IPS-18c (cell line): Measurements from ENCODE around the gene TMEM150C.

Source experiments
- H3K4me3 ChIP-seq: 2 replicates; pipeline ENCODE4 v1.7.0; 2013; ENCODE audit warnings: low read depth, mild to moderate bottlenecking, low read length, moderate library complexity; ENCODE audit not compliant: insufficient read depth
- H3K9me3 ChIP-seq: one replicate; pipeline ENCODE4 v1.6.1; 2013; ENCODE audit warnings: mild to moderate bottlenecking, low read length, moderate library complexity; ENCODE audit not compliant: control insufficient read depth, insufficient read depth

TMEM150C gene

GRCh38 chr4:82561786-82562563, at the start of gene TMEM150C:
TSS of gene TMEM150C (minus strand) at chr4:82561988. CDS start at chr4:82504657, 57,331 bp downstream.
- no peaks in the 10 kb centered on the region for H3K9me3 ChIP-seq
- peak within 1 kb of the TSS; percentile 58 for H3K4me3 ChIP-seq

DNA sequence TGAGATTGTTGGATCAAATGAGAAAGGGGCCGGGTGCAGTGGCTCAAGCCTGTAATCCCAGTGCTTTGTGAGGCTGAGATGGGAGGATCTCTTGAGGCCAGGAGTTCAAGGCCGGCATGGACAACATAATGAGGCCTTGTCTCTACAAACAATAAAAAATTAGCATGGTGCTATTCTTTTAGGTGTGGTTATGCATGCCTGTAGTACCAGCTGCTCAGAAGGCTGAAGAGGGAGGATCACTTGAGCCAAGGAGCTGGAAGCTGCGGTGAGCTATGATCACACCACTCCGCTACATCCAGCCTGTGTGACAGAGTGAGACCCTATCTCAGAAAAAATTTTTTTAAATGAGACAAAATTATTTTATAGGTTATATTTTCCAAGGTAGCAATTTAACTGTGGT, 49.7 kb upstream of the TMEM150C start:
- Histone ChIP-seq H3K9me3 (no peaks in the 10 kb centered on the region), H3K4me3 (no peak overlapping the region)

DNA sequence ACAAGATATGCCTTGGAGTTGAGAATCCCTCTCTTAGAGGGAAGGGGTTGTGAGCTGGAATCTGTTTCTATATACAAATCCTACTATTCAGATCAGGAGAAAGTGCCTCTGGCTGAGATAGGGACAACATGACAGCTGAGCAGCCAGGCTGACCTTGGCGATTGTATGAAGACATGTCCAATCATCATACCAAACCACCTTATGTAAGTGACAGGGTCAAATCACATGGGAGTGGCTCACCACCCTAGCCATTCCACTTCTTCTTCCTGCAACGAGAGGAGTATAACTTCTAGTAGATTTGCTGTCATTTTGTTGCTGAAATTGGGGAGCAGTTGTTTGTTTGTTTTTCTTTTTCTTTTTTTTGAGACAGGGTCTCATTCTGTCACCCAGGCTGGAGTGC, 48.3 kb upstream of the TMEM150C start:
- no peaks in the 10 kb centered on the region for H3K9me3 ChIP-seq
- H3K4me3 ChIP-seq, result no peak overlapping the region

DNA sequence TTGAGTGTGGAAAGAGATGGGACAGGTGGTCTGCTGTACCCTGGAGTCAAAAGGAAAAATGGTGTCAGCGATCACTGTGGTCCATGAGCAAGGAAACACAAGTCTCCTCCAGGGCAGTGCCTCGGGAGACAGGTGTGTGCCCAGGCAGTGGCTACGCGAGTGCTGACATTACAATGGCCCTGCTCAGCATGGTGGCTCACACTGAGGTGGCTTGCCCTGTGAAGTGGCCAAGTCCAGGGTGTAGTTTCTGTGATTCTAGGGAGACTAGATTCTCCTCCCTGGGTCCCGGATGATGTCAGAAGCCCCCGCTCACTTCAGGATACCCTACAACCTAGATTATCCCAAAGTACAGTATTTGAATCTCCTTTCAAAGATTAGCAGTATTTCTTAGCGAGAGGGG, 44.8 kb upstream of the TMEM150C start:
- Histone ChIP-seq H3K4me3 (no peak overlapping the region), H3K9me3 (no peaks in the 10 kb centered on the region)

GRCh38 chr4:82604522-82604921, 42.7 kb upstream of the TMEM150C start:
- no peak overlapping the region for H3K4me3 ChIP-seq
- H3K9me3 ChIP-seq, result no peaks in the 10 kb centered on the region

DNA sequence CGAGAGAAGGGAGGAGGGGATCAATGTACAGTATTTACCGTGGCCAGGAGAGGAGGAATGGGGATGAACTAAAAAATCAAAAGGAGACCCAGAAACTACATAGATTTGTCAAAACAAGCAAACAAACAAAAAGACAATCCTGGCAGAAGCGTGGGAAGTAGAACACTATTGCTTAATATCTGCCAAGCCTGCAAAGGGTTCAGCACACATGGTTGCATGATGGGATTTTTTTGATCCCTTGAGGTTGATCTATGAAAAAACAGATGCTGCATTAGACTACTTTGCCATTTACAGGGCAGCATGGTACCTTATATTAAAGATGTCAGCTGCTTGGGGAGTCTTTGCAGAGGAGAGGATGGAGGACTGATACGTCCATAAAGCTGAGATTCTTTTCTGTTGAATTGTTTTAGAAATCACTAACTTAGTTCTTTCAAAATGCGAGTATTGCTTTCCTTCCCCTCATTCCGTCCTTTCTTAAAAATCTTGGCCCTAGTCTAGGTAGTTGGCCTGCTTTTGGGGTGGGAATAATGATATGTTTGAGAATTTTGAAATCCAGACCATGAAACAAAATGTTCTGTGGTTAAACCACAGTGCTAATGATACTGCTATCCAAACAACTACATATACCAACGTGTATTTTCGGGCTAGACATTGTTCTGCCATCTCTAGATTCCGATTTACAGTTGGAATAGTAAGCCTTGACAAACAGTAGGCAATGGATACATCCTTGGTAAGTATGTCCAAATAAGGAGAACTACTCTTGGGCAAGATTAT, 39.6 kb upstream of the TMEM150C start:
- Histone ChIP-seq H3K9me3 (no peaks in the 10 kb centered on the region), H3K4me3 (no peak overlapping the region)

- Histone ChIP-seq H3K4me3 (no peak overlapping the region), H3K9me3 (no peaks in the 10 kb centered on the region)
These were observed 37.5 kb upstream of the TMEM150C start for GRCh38 chr4:82599336-82599735.

GRCh38 chr4:82594456-82594855, 32.7 kb upstream of the TMEM150C start:
- H3K4me3 ChIP-seq, result no peak overlapping the region
- H3K9me3 ChIP-seq, result no peaks in the 10 kb centered on the region

- Histone ChIP-seq H3K9me3 (no peaks in the 10 kb centered on the region), H3K4me3 (no peak overlapping the region)
These were observed 31.6 kb upstream of the TMEM150C start for GRCh38 chr4:82593411-82593810.

DNA sequence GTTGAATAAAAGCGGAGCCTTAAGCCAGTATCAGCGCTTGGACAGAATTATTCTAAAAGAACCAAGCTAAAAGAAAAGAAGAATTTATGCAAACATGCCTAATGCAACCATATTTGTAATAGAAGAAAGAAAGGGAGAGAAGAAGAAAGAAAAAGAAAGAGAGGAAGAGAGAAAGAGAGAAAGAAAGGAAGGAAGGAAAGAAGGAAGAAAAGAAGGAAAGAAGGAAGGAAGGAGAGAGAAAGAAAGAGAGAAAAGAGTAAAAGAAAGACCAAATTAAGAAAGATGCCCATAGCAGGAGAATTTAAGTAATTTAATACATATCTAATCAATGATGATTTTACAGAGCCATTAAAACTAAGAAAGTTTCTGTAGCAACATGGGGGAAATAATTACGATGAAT, 30.9 kb upstream of the TMEM150C start:
- Histone ChIP-seq H3K9me3 (no peaks in the 10 kb centered on the region), H3K4me3 (no peak overlapping the region)

DNA sequence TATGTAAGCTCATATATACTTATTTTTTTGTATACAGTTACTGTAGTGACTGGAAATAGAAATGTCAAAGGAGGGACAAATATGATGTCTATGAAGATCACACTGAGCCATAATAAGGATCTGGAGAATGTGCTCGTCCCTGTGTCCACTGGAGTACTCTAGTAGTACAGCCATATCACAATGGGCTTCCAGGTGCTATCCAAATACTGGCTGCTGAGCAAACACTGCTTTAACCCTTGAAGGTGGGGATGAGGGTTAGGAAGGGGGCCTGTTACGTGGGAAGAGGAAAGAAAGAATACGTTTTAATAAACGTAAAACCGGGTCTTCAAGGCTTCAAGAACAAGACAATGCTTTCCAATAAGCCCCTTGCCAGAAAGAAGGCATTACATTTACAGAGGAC, 29.8 kb upstream of the TMEM150C start:
- Histone ChIP-seq H3K9me3 (no peaks in the 10 kb centered on the region), H3K4me3 (no peak overlapping the region)

DNA sequence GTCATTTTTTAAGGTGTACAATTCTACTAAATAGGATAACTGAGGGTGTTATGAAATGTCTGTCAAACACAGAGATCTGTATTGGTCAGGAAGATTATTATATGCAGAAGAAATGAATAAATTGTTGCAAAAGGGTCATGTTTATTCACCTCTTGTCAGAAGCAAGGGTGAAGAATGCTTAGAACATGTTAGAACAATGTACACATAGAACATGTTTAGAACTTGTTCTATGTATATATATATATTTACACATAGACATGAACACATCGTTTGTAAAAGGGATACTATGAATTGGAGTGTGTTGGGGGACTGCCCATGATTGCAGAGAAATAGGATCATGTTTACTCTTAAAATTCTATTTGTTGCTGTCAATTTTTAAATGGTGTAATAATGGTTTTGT, 28.0 kb upstream of the TMEM150C start:
- H3K9me3 ChIP-seq, result no peaks in the 10 kb centered on the region
- no peak overlapping the region for H3K4me3 ChIP-seq

GRCh38 chr4:82588771-82589270, 27.0 kb upstream of the TMEM150C start:
- no peak overlapping the region for H3K4me3 ChIP-seq
- H3K9me3 ChIP-seq, result no peaks in the 10 kb centered on the region

- Histone ChIP-seq H3K9me3 (no peaks in the 10 kb centered on the region), H3K4me3 (no peak overlapping the region)
These were observed 26.2 kb upstream of the TMEM150C start for GRCh38 chr4:82587826-82588540.

- H3K4me3 ChIP-seq, result no peak overlapping the region
These were observed 24.1 kb upstream of the TMEM150C start for GRCh38 chr4:82585690-82586435.

GRCh38 chr4:82584931-82585330, 23.1 kb upstream of the TMEM150C start:
- no peak overlapping the region for H3K4me3 ChIP-seq
- H3K9me3 ChIP-seq, result no peaks in the 10 kb centered on the region

More at GRCh38 chr4:82585690-82586435, 24.1 kb upstream of the TMEM150C start:
- no peaks in the 10 kb centered on the region for H3K9me3 ChIP-seq
